ENCODE results near the gene NLRC5. TPM values are rescaled to one million over a fixed set of nuclear protein-coding genes. Genes with fewer than 3 reads are reported as not detected.

Gene NLRC5
- total RNA-seq, 2 experiments from 2014 or later = 199 to 305 TPM

- ChIA-PET POLR2A (interaction anchor here (1.1 to 1.6 kb wide), 7 partner anchors 12 to 78 kb away, joined by 3 to 4 read pairs (median 3); no protein-coding TSS in a partner anchor), CTCF (ENCODE audit: unreplicated experiment) (interaction anchor here (0.6 to 1.1 kb wide), 7 partner anchors 13 to 97 kb away, joined by 3 to 9 read pairs (median 3); no protein-coding TSS in a partner anchor)
- Histone ChIP-seq H2AFZ (ENCODE audit: low read length) (peak overlapping the region; percentile 54), H3K36me3 (ENCODE audit: insufficient read depth, low read length) (no peaks in the 10 kb centered on the region), H3K4me3 (ENCODE audit: low read depth, low read length, poor library complexity, severe bottlenecking) (no peak overlapping the region), H3K9me2 (ENCODE audit: insufficient read depth, low read length) (no peaks in the 10 kb centered on the region), H3K4me2 (ENCODE audit: low read length) (0 out of 2 replicates have a peak overlapping the region, but pooled peaks have one; percentile 9), H3K79me2 (ENCODE audit: insufficient read depth, low read depth, low read length) (no peaks in the 10 kb centered on the region), H3K9me3 (ENCODE audit: low read length) (no peaks in the 10 kb centered on the region), H3K27ac (ENCODE audit: low read depth, low read length, poor library complexity, severe bottlenecking) (peak overlapping the region; percentile 16), H3K4me1 (ENCODE audit: insufficient read depth, low read length, poor library complexity, severe bottlenecking) (peaks cover 21% of the 10 kb centered on the region), H4K20me1 (ENCODE audit: insufficient read depth, low read length) (no peaks in the 10 kb centered on the region)
- BruUV-seq (replicated peaks) = no TSS peak
- peak; percentile 96 for DNase-seq (ENCODE audit: low spot score)
- no peak for TF ChIP-seq EZH2phosphoT487 (IDR thresholded peaks at IDR 0.05; ENCODE audit: borderline replicate concordance, low read depth, low read length)
- TF ChIP-seq CTCF (conservative IDR thresholded peaks at IDR 0.05; ENCODE audit: low read length) = peak; percentile 100
- intact Hi-C loops (cut with micrococcal nuclease; ENCODE audit: unreplicated experiment) = loop anchor here (1.0 kb wide), 4 partner anchors 25 to 204 kb away; partner anchors contain the start of gene NLRC5
Observed at GRCh38 chr16:56964243-56965148, 24.9 kb upstream of the NLRC5 start.

- Histone ChIP-seq H4K20me1 (ENCODE audit: insufficient read depth, low read length) (no peaks in the 10 kb centered on the region), H3K9me3 (ENCODE audit: low read length) (no peaks in the 10 kb centered on the region), H3K36me3 (ENCODE audit: insufficient read depth, low read length) (no peaks in the 10 kb centered on the region), H3K4me3 (ENCODE audit: low read depth, low read length, poor library complexity, severe bottlenecking) (no peak overlapping the region), H3K27ac (ENCODE audit: low read depth, low read length, poor library complexity, severe bottlenecking) (peak overlapping the region; percentile 16), H3K4me2 (ENCODE audit: low read length) (0 out of 2 replicates have a peak overlapping the region, but pooled peaks have one; percentile 1), H3K9me2 (ENCODE audit: insufficient read depth, low read length) (no peaks in the 10 kb centered on the region), H3K79me2 (ENCODE audit: insufficient read depth, low read depth, low read length) (no peaks in the 10 kb centered on the region), H2AFZ (ENCODE audit: low read length) (peak overlapping the region; percentile 62; the same call in 1 of the 2 replicates), H3K4me1 (ENCODE audit: insufficient read depth, low read length, poor library complexity, severe bottlenecking) (peaks cover 25% of the 10 kb centered on the region)
- POLR2A ChIA-PET = interaction anchor here (0.8 to 1.6 kb wide), 8 partner anchors 11 to 87 kb away, joined by 3 to 4 read pairs (median 3); partner anchors contain the start of gene NLRC5
- CTCF ChIA-PET (ENCODE audit: unreplicated experiment) = interaction anchor here (0.5 to 1.1 kb wide), 3 partner anchors 18 to 85 kb away, joined by 3 to 6 read pairs (median 4); no protein-coding TSS in a partner anchor
- no peak for TF ChIP-seq EZH2phosphoT487 (IDR thresholded peaks at IDR 0.05; ENCODE audit: borderline replicate concordance, low read depth, low read length)
- TF ChIP-seq CTCF (conservative IDR thresholded peaks at IDR 0.05; ENCODE audit: low read length) = no peak
- DNase-seq (ENCODE audit: low spot score) = no peak
- BruUV-seq (replicated peaks) = no TSS peak
- intact Hi-C loops (cut with micrococcal nuclease; ENCODE audit: unreplicated experiment) = no loop called here
Observed at GRCh38 chr16:56965149-56966092, 23.9 kb upstream of the NLRC5 start.
